ENCODE measurements around the gene CLBA1.

DNA sequence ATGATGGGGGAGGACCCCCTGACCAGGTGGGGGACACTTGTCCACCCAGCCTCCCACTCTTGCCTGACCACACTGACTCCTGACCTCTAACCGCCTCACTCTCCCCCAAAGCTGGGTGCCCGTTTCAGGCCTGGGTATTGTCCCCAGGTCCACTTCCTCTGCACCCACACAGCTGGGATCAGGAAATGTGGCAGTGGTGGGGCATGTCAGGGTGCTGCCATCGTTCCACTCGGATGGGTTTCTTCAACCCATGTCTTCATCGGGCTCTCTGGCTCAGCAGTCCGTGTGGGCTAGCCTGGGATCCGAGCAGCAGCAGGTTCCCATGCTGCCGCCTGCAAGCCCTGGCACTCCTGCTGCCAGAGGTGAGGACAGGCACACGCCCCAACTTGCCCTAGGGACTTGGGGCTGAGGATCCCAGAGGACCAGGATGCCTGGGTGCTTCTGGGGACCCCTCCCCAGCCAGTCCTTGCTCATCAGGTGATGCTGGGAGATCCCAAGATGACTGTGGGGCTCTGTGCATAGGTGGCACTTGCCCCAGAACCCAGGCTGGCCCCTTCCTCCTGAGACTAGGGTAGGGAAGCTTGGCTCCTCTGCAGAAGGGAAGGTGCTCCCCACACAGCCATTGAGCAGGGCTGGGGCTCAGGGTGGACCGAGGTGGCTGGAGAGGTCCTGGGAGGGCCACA is 2.9 kb upstream of the CLBA1 start:
- TF ChIP-seq ZNF138 (tag by site-specific recombination; IDR thresholded peaks at IDR 0.05; ENCODE audit: borderline replicate concordance) (no peak), EGR2 (tag by site-specific recombination; IDR thresholded peaks at IDR 0.05; ENCODE audit: low read depth) (no peak), ZNF133 (tag by site-specific recombination; IDR thresholded peaks at IDR 0.05) (no peak), ZNF24 (tag by site-specific recombination; IDR thresholded peaks at IDR 0.05) (no peak), HOXA7 (CRISPR knock-in tag; IDR thresholded peaks at IDR 0.05; ENCODE audit: borderline replicate concordance) (no peak), GLIS2 (tag by site-specific recombination; IDR thresholded peaks at IDR 0.05) (no peak), ZBTB21 (tag by site-specific recombination; IDR thresholded peaks at IDR 0.05) (no peak), ZNF664 (tag by site-specific recombination; IDR thresholded peaks at IDR 0.05) (no peak), ZNF843 (tag by site-specific recombination; IDR thresholded peaks at IDR 0.05) (no peak)
- TF ChIP-seq, protein P1, sequence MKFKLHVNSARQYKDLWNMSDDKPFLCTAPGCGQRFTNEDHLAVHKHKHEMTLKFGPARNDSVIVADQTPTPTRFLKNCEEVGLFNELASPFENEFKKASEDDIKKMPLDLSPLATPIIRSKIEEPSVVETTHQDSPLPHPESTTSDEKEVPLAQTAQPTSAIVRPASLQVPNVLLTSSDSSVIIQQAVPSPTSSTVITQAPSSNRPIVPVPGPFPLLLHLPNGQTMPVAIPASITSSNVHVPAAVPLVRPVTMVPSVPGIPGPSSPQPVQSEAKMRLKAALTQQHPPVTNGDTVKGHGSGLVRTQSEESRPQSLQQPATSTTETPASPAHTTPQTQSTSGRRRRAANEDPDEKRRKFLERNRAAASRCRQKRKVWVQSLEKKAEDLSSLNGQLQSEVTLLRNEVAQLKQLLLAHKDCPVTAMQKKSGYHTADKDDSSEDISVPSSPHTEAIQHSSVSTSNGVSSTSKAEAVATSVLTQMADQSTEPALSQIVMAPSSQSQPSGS (tag by site-specific recombination; IDR thresholded peaks at IDR 0.05; ENCODE audit: low read depth), result no peak
- TF ChIP-seq, protein P2, sequence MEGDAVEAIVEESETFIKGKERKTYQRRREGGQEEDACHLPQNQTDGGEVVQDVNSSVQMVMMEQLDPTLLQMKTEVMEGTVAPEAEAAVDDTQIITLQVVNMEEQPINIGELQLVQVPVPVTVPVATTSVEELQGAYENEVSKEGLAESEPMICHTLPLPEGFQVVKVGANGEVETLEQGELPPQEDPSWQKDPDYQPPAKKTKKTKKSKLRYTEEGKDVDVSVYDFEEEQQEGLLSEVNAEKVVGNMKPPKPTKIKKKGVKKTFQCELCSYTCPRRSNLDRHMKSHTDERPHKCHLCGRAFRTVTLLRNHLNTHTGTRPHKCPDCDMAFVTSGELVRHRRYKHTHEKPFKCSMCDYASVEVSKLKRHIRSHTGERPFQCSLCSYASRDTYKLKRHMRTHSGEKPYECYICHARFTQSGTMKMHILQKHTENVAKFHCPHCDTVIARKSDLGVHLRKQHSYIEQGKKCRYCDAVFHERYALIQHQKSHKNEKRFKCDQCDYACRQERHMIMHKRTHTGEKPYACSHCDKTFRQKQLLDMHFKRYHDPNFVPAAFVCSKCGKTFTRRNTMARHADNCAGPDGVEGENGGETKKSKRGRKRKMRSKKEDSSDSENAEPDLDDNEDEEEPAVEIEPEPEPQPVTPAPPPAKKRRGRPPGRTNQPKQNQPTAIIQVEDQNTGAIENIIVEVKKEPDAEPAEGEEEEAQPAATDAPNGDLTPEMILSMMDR (tag by site-specific recombination; IDR thresholded peaks at IDR 0.05), result no peak
